Esophagus squamous epithelium (tissue), 5 donors: ENCODE data around the gene PIGH. TPM values are rescaled to one million over a fixed set of nuclear protein-coding genes. Genes with fewer than 3 reads are reported as not detected.
"Not testable (repeated sequence)": the region's sequence is repeated elsewhere in the genome, so short reads cannot be mapped to it uniquely, and the experiment has no call there.

ENCODE experiments used
- DNase-seq: peaks from one replicate; lab custom pipeline; 2025; lab: John Stamatoyannopoulos, UW
- H3K27ac ChIP-seq, 4 donors: fragments of 200-600 bp; sonication (generic); one replicate each; pipeline ENCODE4 v1.5.1; 2016 to 2019; ENCODE audit warnings: mild to moderate bottlenecking in 1 of 4
- H3K27me3 ChIP-seq, 4 donors: fragments of 200-600 bp; sonication (generic); 1 replicate in 3 of 4; 2 replicates in 1 of 4; pipeline versions ENCODE4 v1.5.1 to v1.6.0; 2017 to 2021; ENCODE audit warnings: antibody characterized with exemption in 1 of 4
- H3K36me3 ChIP-seq, 3 donors: fragments of 200-600 bp; sonication (generic); one replicate each; pipeline ENCODE4 v1.5.1; 2016 to 2019
- H3K4me1 ChIP-seq, 3 donors: fragments of 200-600 bp; sonication (generic); one replicate each; pipeline ENCODE4 v1.5.1; 2017 to 2019
- H3K4me3 ChIP-seq, 4 donors: fragments of 200-600 bp; sonication (generic); 1 replicate in 3 of 4; 2 replicates in 1 of 4; pipeline ENCODE4 v1.5.1; 2016 to 2019; ENCODE audit warnings: mild to moderate bottlenecking in 2 of 4, moderate library complexity in 1 of 4
- H3K9me3 ChIP-seq, 3 donors: fragments of 200-600 bp; sonication (generic); one replicate each; pipeline ENCODE4 v1.5.1; 2016 to 2019
- POLR2A ChIP-seq, 4 donors: fragments of 450-650 bp; IDR thresholded peaks; one replicate each; pipeline ENCODE4 v1.6.1; 2017; ENCODE audit warnings: antibody characterized with exemption in 4 of 4, mild to moderate bottlenecking in 4 of 4, moderate library complexity in 3 of 4
- WGBS, 2 donors: methylation state at CpG; one replicate each; pipeline ENCODE4 v1.1.5; 2018; 5-methylcytosine and 5-hydroxymethylcytosine counted together
- intact Hi-C: fragments of 100-400 bp; cut with DNase I; formaldehyde crosslinking; loops from one replicate; pipeline ENCODE4 v1.15.0; 2022
- total RNA-seq, 4 donors: library from RNA; depleted of rRNA; stranded (reverse); fragments of >200 nt; gene quantifications; one replicate each; pipeline ENCODE4 v1.1.0, GENCODE V29; 2016
- TF ChIP-seq, protein P1 (sequence below), 6 experiments: fragments of 450-650 bp in 4 of 6; fragments of 200-600 bp in 2 of 6; sonication (generic) in 2 of 6; IDR thresholded peaks; one replicate each; pipeline ENCODE4 v1.5.1; 2016 to 2019; ENCODE audit warnings: antibody characterized with exemption in 6 of 6, mild to moderate bottlenecking in 4 of 6, moderate library complexity in 4 of 6
- donor health status: DM: yes; HTN: yes; CAD: no.

PIGH gene
- total RNA-seq, 4 donors from 2014 or later = 17.0 to 34.0 (median 21.0) TPM

DNA sequence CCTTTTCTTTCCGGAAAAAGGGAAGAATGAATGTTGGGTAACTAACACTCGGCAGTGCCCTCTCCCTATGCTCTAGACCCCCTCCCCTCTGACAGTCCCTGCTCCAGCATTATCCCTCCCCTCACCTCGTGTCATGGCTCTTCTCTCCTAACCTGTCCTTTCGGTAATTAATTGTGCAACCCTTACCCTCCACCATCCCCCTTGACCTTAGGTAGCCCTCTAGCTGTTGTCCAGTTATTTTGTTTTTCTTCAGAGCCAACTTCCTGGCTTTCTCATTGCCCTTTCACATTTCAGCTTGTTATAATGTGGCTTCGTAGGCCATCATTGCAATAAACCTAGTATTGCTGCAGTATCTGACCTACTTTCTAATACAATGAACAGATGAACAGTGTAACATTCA lies 30.9 kb upstream of the PIGH start:
- DNase-seq = no peak
- Histone ChIP-seq H3K4me1 (no peaks in the 10 kb centered on the region), H3K27me3 (no peaks in the 10 kb centered on the region), H3K27ac (no peak overlapping the region), H3K36me3 (no peaks in the 10 kb centered on the region), H3K4me3 (no peak overlapping the region), H3K9me3 (no peaks in the 10 kb centered on the region)
- intact Hi-C loops = no loop called here
- 73 to 77% methylated on average over 5 of the region's 5 CpGs for WGBS, 2 donors
- TF ChIP-seq, protein P1, sequence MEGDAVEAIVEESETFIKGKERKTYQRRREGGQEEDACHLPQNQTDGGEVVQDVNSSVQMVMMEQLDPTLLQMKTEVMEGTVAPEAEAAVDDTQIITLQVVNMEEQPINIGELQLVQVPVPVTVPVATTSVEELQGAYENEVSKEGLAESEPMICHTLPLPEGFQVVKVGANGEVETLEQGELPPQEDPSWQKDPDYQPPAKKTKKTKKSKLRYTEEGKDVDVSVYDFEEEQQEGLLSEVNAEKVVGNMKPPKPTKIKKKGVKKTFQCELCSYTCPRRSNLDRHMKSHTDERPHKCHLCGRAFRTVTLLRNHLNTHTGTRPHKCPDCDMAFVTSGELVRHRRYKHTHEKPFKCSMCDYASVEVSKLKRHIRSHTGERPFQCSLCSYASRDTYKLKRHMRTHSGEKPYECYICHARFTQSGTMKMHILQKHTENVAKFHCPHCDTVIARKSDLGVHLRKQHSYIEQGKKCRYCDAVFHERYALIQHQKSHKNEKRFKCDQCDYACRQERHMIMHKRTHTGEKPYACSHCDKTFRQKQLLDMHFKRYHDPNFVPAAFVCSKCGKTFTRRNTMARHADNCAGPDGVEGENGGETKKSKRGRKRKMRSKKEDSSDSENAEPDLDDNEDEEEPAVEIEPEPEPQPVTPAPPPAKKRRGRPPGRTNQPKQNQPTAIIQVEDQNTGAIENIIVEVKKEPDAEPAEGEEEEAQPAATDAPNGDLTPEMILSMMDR (IDR thresholded peaks at IDR 0.05) = no peak
- no peak for TF ChIP-seq POLR2A (IDR thresholded peaks at IDR 0.05)

DNA sequence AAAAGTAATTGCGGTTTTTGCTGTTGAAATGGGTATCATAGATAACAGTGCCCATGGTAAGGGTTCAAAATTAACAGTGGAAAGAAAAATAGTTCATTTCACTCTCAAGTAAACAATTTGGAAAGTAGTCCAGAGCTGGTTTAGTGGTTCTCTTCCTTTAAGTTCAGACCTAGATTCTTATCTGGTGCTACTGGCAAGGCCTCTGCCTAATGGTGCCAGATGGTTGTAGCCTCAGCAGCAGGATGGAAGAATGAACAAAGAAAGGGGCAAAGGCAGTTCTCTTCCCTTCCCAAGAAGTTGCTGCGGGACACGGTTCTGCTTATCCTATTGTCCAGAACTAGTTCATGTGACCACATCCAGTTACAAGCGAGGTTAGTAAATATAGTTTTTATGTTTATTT lies 30.1 kb upstream of the PIGH start:
- DNase-seq = no peak
- intact Hi-C loops = no loop called here
- Histone ChIP-seq H3K27ac (no peak overlapping the region), H3K4me3 (no peak overlapping the region), H3K9me3 (no peaks in the 10 kb centered on the region), H3K36me3 (no peaks in the 10 kb centered on the region), H3K4me1 (no peaks in the 10 kb centered on the region), H3K27me3 (no peaks in the 10 kb centered on the region)
- TF ChIP-seq, protein P1 (IDR thresholded peaks at IDR 0.05) = no peak
- TF ChIP-seq POLR2A (IDR thresholded peaks at IDR 0.05) = no peak
- WGBS, 2 donors = 87 to 98% methylated on average over 4 of the region's 4 CpGs

DNA sequence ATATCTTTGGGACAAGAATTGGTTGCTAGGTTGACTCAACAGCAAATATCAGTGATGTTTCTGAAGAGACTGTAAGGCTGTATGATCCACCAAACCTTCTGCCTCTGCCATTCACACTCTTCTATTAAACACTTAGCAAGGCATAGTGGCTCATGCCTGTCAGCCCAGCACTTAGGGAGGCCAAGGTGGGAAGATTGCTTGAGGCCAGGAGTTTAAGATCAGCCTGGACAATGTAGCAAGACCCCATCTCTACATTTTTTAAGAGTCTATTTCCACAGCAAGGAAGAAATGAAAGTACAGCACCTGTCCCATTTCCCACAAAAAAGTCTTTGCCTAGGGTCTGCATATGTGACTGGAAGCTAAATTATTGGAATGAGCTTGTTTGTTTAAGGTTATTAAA lies 27.5 kb upstream of the PIGH start:
- Histone ChIP-seq H3K4me3 (no peak overlapping the region), H3K27me3 (no peaks in the 10 kb centered on the region), H3K9me3 (no peaks in the 10 kb centered on the region), H3K36me3 (no peaks in the 10 kb centered on the region), H3K27ac (no peak overlapping the region), H3K4me1 (peaks cover 0 to 13% (median 12%) of the 10 kb centered on the region in 3 donors)
- intact Hi-C loops = loop anchor here (10.0 kb wide), 1 partner anchor 77 kb away; the partner anchor contains the start of gene RDH12
- no peak for TF ChIP-seq POLR2A (IDR thresholded peaks at IDR 0.05)
- TF ChIP-seq, protein P1 (IDR thresholded peaks at IDR 0.05) = no peak
- no peak for DNase-seq

DNA sequence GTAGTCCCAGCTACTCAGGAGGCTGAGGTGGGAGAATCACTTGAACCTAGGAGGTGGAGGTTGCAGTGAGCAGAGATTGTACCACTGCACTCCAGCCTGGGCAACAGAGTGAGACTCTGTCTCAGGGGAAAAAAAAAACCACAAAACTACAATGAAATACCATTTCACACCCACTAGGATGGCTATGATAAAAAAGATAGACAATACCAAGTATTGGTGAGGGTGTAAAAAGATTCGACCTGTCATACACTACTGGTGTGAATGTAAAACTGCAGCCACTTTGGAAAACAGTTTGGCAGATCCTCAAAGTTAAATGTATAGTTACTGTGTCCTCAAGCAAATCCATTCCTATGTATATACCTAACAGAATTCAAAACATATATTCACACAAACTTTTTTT lies 26.1 kb upstream of the PIGH start:
- H3K27me3 ChIP-seq, H3K27ac ChIP-seq, H3K36me3 ChIP-seq, H3K9me3 ChIP-seq, H3K4me3 ChIP-seq, DNase-seq: not testable (repeated sequence)
- H3K4me1 ChIP-seq = peaks cover 0 to 20% (median 12%) of the 10 kb centered on the region in 3 donors
- intact Hi-C loops = loop anchor here (10.0 kb wide), 1 partner anchor 79 kb away; the partner anchor contains the start of gene RDH12
- WGBS, 2 donors = 59 to 95% methylated on average over 1 of the region's 1 CpG

DNA sequence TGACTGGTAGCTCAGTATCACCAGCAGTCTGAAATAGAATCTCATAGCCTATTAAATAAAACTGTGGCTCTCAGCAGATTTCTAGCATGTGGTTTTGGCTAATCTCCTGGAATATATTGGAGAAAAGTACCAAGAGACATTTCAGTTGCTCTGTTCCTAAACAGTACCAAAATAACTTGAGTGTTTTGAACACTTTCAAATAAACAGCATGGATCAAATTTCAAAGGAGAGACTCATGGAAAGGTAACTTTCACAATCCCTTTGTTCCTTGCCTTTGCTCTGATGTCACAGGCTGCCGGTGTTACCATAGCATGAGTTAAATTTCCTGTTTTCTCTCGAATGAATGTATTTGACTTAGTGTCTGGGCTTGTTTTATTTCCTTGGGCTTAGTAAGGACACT lies 23.0 kb upstream of the PIGH start:
- WGBS, 2 donors = 2 to 12% methylated on average over 2 of the region's 2 CpGs
- no peak for DNase-seq
- intact Hi-C loops = loop anchor here (10.0 kb wide), 1 partner anchor 82 kb away; the partner anchor contains the start of gene RDH12

More for the DNA sequence above, 23.0 kb upstream of the PIGH start:
- H3K36me3 ChIP-seq = no peaks in the 10 kb centered on the region
- peaks cover 0 to 41% (median 25%) of the 10 kb centered on the region in 3 donors for H3K4me1 ChIP-seq
- no peaks in the 10 kb centered on the region for H3K9me3 ChIP-seq
- no peak overlapping the region for H3K4me3 ChIP-seq
- H3K27ac ChIP-seq = peak overlapping the region; percentile 41 to 71 (median 68)
- TF ChIP-seq, protein P1 (IDR thresholded peaks at IDR 0.05) = no peak
- no peak for TF ChIP-seq POLR2A (IDR thresholded peaks at IDR 0.05)
- no peaks in the 10 kb centered on the region for H3K27me3 ChIP-seq
